WTC11 (cell line): ENCODE measurements around the gene RPRD1B. TPM values are rescaled to one million over a fixed set of nuclear protein-coding genes. Genes with fewer than 3 reads are reported as not detected.

Source experiments
- ATAC-seq: fragments of 200-7000 bp; cut with Tn5 transposase; 2 replicates; pipeline ENCODE4 v1.10.0; 2021; ENCODE audit warnings: mild to moderate bottlenecking, moderate library complexity
- CTCF ChIA-PET: fragments of 300-600 bp; sonication (Branson Sonifier 250); formaldehyde crosslinking; loops from one replicate; lab custom pipeline; 2021; ENCODE audit warnings: antibody characterized with exemption; lab: Charles Lee
- POLR2A ChIA-PET: fragments of 350-600 bp; sonication (Branson Sonifier 250); formaldehyde crosslinking; loops from one replicate; lab custom pipeline; 2021; ENCODE audit warnings: antibody characterized with exemption; lab: Charles Lee
- DNase-seq: peaks from one replicate; pipeline ENCODE4 v3.0.0; 2021; ENCODE audit warnings: low spot score
- H3K27ac Mint-ChIP-seq: 2 replicates; pipeline ENCODE4 v1.8.0; 2021; ENCODE audit warnings: mixed read lengths
- H3K27me3 Mint-ChIP-seq: 2 replicates; pipeline ENCODE4 v1.8.0; 2021; ENCODE audit warnings: low read depth, mild to moderate bottlenecking, moderate library complexity, mixed read lengths
- H3K36me3 Mint-ChIP-seq: 2 replicates; pipeline ENCODE4 v1.8.0; 2021; ENCODE audit warnings: mixed read lengths
- H3K4me1 Mint-ChIP-seq: 2 replicates; pipeline ENCODE4 v1.8.0; 2022; ENCODE audit warnings: mixed read lengths
- H3K4me3 Mint-ChIP-seq: 2 replicates; pipeline ENCODE4 v1.8.0; 2021; ENCODE audit warnings: mild to moderate bottlenecking, moderate library complexity, mixed read lengths
- H3K9me3 Mint-ChIP-seq: 2 replicates; pipeline ENCODE4 v1.8.0; 2021; ENCODE audit warnings: mixed read lengths
- CREM ChIP-seq: sonication (generic); formaldehyde crosslinking; IDR thresholded peaks from 2 replicates; pipeline ENCODE4 v1.8.1; 2022; ENCODE audit warnings: mild to moderate bottlenecking, missing genetic modification reagents, moderate library complexity
- CTCF ChIP-seq: fragments of 200-600 bp; IDR thresholded peaks from 2 replicates; pipeline ENCODE4 v1.8.0; 2022; ENCODE audit warnings: antibody characterized with exemption
- ELF4 ChIP-seq: sonication (generic); formaldehyde crosslinking; IDR thresholded peaks from 2 replicates; pipeline ENCODE4 v1.8.1; 2022; ENCODE audit warnings: low read depth, mild to moderate bottlenecking, moderate library complexity, missing genetic modification reagents
- FOXJ3 ChIP-seq: sonication (generic); formaldehyde crosslinking; IDR thresholded peaks from 2 replicates; pipeline ENCODE4 v1.9.0; 2021; ENCODE audit warnings: missing genetic modification reagents, mild to moderate bottlenecking, borderline replicate concordance
- GRHL2 ChIP-seq: fragments of 250-450 bp; sonication (Bioruptor Pico); IDR thresholded peaks from 2 replicates; pipeline ENCODE4 v1.8.0; 2022; ENCODE audit warnings: mild to moderate bottlenecking, moderate library complexity; ENCODE audit not compliant: insufficient replicate concordance, severe bottlenecking
- MAX ChIP-seq: sonication (generic); formaldehyde crosslinking; IDR thresholded peaks from 2 replicates; pipeline ENCODE4 v1.8.0; 2022; ENCODE audit warnings: mild to moderate bottlenecking, missing genetic modification reagents
- OVOL2 ChIP-seq: fragments of 250-450 bp; sonication (Bioruptor Pico); IDR thresholded peaks from 2 replicates; pipeline ENCODE4 v1.9.0; 2021; ENCODE audit warnings: mild to moderate bottlenecking, borderline replicate concordance
- SOX15 ChIP-seq: fragments of 250-450 bp; sonication (Bioruptor Pico); IDR thresholded peaks from 2 replicates; pipeline ENCODE4 v1.9.0; 2021; ENCODE audit warnings: mild to moderate bottlenecking
- STAT6 ChIP-seq: sonication (generic); formaldehyde crosslinking; conservative IDR thresholded peaks from 2 replicates; pipeline ENCODE4 v1.8.1; 2023; ENCODE audit warnings: mild to moderate bottlenecking, low read depth, missing genetic modification reagents, moderate library complexity
- TCF7 ChIP-seq: sonication (generic); formaldehyde crosslinking; IDR thresholded peaks from 2 replicates; pipeline ENCODE4 v1.8.0; 2022; ENCODE audit warnings: mild to moderate bottlenecking, low read depth, missing genetic modification reagents, moderate library complexity
- ZBTB43 ChIP-seq: sonication (generic); formaldehyde crosslinking; IDR thresholded peaks from 2 replicates; pipeline ENCODE4 v1.8.1; 2023; ENCODE audit warnings: mild to moderate bottlenecking, missing genetic modification reagents
- ZNF138 ChIP-seq: sonication (generic); formaldehyde crosslinking; conservative IDR thresholded peaks from 2 replicates; pipeline ENCODE4 v1.8.1; 2022; ENCODE audit warnings: mild to moderate bottlenecking, moderate library complexity, missing genetic modification reagents
- ZNF263 ChIP-seq: sonication (generic); formaldehyde crosslinking; IDR thresholded peaks from 2 replicates; pipeline ENCODE4 v1.8.1; 2022; ENCODE audit warnings: low read depth, mild to moderate bottlenecking, moderate library complexity, missing genetic modification reagents
- ZNF416 ChIP-seq: fragments of 250-450 bp; sonication (Bioruptor Pico); IDR thresholded peaks from 2 replicates; pipeline ENCODE4 v1.9.0; 2021; ENCODE audit warnings: mild to moderate bottlenecking, inconsistent platforms
- total RNA-seq: library from RNA; stranded (reverse); gene quantifications from 3 replicates; pipeline ENCODE4 v1.2.3, GENCODE V29; 2021
- TF ChIP-seq, protein P1 (sequence below): fragments of 250-450 bp; sonication (Bioruptor Pico); conservative IDR thresholded peaks from 2 replicates; pipeline ENCODE4 v1.9.0; 2021; ENCODE audit warnings: mild to moderate bottlenecking
- TF ChIP-seq, protein P2 (sequence below): fragments of 250-450 bp; sonication (Bioruptor Pico); IDR thresholded peaks from 2 replicates; pipeline ENCODE4 v1.9.0; 2021; ENCODE audit warnings: mild to moderate bottlenecking
- TF ChIP-seq, protein P3 (sequence below): sonication (generic); formaldehyde crosslinking; IDR thresholded peaks from 2 replicates; pipeline ENCODE4 v1.8.1; 2022; ENCODE audit warnings: mild to moderate bottlenecking, moderate library complexity, missing genetic modification reagents

RPRD1B gene
- total RNA-seq, 1 experiment from 2014 or later, result 21.4 TPM

- CTCF ChIA-PET, result interaction anchor here (0.6 to 5.3 kb wide), 2 partner anchors 50 to 105 kb away, joined by 3 to 45 read pairs; no protein-coding TSS in a partner anchor
- H3K27me3 Mint-ChIP-seq, result no peaks in the 10 kb centered on the region
- no peak for ATAC-seq
- POLR2A ChIA-PET, result no interaction called here
- H3K4me3 Mint-ChIP-seq, result no peak overlapping the region
- no peaks in the 10 kb centered on the region for H3K9me3 Mint-ChIP-seq
- H3K27ac Mint-ChIP-seq, result no peak overlapping the region
- no peaks in the 10 kb centered on the region for H3K36me3 Mint-ChIP-seq
- no peak for DNase-seq
- TF ChIP-seq ZNF416 (CRISPR knock-in tag) (no peak), FOXJ3 (no peak)
- peaks cover 3% of the 10 kb centered on the region; the same call in 1 of the 2 replicates for H3K4me1 Mint-ChIP-seq
These were observed 83.0 kb downstream of the RPRD1B start for GRCh38 chr20:38116409-38117165.

GRCh38 chr20:38117205-38117604 is 83.7 kb downstream of the RPRD1B start:
- no peaks in the 10 kb centered on the region for H3K27me3 Mint-ChIP-seq
- no peak overlapping the region for H3K27ac Mint-ChIP-seq
- ChIA-PET CTCF (interaction anchor here (0.6 kb wide), 1 partner anchor 49 kb away, joined by 3 read pairs; no protein-coding TSS in a partner anchor), POLR2A (no interaction called here)
- H3K36me3 Mint-ChIP-seq, result no peaks in the 10 kb centered on the region
- no peak for DNase-seq
- TF ChIP-seq, protein P1, sequence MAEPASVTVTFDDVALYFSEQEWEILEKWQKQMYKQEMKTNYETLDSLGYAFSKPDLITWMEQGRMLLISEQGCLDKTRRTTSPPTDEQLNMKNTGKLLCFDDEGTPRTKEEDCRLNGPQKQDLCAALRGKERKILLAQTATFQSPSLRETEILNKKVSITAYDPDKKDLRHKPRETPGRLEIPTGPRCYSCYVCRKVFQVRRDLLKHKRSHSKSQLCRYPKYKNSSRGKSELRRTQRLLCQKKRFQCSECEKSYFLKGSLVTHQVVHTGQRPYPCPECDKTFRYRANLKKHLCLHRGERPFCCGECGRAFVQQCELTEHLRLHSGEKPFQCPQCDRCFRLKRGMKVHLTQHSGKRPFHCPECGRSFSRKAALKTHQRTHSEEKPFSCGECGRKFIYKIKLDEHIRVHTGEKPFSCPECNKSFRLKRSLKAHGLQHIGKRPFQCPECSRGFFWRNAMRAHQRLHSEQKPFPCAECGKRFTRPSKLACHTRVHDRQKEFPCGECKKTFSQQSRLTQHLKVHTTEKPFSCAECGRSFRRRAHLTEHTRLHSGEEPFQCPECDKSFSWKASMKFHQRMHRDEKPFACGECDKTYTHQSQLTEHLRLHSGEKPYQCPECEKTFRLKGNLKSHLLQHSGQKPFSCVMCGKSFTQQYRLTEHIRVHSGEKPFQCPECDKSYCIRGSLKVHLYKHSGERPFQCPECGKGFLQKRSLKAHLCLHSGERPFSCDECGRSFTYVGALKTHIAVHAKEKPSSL (CRISPR knock-in tag), result no peak
- no peak for TF ChIP-seq ELF4 (CRISPR knock-in tag)
- no peak for TF ChIP-seq SOX15 (CRISPR knock-in tag)
- TF ChIP-seq CREM (CRISPR knock-in tag), result no peak
- TF ChIP-seq GRHL2 (CRISPR knock-in tag), result no peak
- TF ChIP-seq CTCF, result no peak
- H3K9me3 Mint-ChIP-seq, result no peaks in the 10 kb centered on the region
- no peak for ATAC-seq
- H3K4me1 Mint-ChIP-seq, result peaks cover 3% of the 10 kb centered on the region; the same call in 1 of the 2 replicates
- H3K4me3 Mint-ChIP-seq, result no peak overlapping the region

- no peaks in the 10 kb centered on the region for H3K27me3 Mint-ChIP-seq
- H3K4me1 Mint-ChIP-seq, result peaks cover 3% of the 10 kb centered on the region; the same call in 1 of the 2 replicates
- no peak overlapping the region for H3K4me3 Mint-ChIP-seq
- no peak for TF ChIP-seq ELF4 (CRISPR knock-in tag)
- no peak for TF ChIP-seq STAT6
- TF ChIP-seq, protein P2, sequence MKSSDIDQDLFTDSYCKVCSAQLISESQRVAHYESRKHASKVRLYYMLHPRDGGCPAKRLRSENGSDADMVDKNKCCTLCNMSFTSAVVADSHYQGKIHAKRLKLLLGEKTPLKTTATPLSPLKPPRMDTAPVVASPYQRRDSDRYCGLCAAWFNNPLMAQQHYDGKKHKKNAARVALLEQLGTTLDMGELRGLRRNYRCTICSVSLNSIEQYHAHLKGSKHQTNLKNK (CRISPR knock-in tag), result no peak
- TF ChIP-seq, protein P3, sequence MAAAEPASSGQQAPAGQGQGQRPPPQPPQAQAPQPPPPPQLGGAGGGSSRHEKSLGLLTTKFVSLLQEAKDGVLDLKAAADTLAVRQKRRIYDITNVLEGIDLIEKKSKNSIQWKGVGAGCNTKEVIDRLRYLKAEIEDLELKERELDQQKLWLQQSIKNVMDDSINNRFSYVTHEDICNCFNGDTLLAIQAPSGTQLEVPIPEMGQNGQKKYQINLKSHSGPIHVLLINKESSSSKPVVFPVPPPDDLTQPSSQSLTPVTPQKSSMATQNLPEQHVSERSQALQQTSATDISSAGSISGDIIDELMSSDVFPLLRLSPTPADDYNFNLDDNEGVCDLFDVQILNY (CRISPR knock-in tag), result no peak
- no peak for TF ChIP-seq OVOL2 (CRISPR knock-in tag)
- no peak for TF ChIP-seq ZBTB43 (CRISPR knock-in tag)
- TF ChIP-seq ZNF138 (CRISPR knock-in tag), result no peak
- TF ChIP-seq MAX (CRISPR knock-in tag), result no peak
- TF ChIP-seq SOX15 (CRISPR knock-in tag), result no peak
- TF ChIP-seq ZNF263 (CRISPR knock-in tag), result no peak
- TF ChIP-seq TCF7, result no peak
- CTCF ChIA-PET, result no interaction called here
- no peak for DNase-seq
- ATAC-seq, result no peak
- POLR2A ChIA-PET, result no interaction called here
- H3K36me3 Mint-ChIP-seq, result no peaks in the 10 kb centered on the region
- no peak overlapping the region for H3K27ac Mint-ChIP-seq
- no peaks in the 10 kb centered on the region for H3K9me3 Mint-ChIP-seq
These were observed 84.1 kb downstream of the RPRD1B start for GRCh38 chr20:38117635-38118034.
